T-cell (primary cell): ENCODE measurements around the gene PPP2R5C. TPM values are rescaled to one million over a fixed set of nuclear protein-coding genes. Genes with fewer than 3 reads are reported as not detected.

ENCODE experiments used
- ATAC-seq, 4 experiments: fragments of 200-7000 bp in 3 of 4; fragments of 150-1000 bp in 1 of 4; cut with Tn5 transposase; replicated peaks in 1 of 4; 1 replicate in 3 of 4; 2 replicates in 1 of 4; pipeline ENCODE4 v1.10.0; 2021; ENCODE audit warnings: moderate library complexity in 3 of 4, mild to moderate bottlenecking in 2 of 4, moderate number of reproducible peaks in 1 of 4
- CTCF ChIA-PET, 2 donors: fragments of 300-600 bp; sonication (Branson Sonifier 250); formaldehyde crosslinking; loops; one replicate each; lab custom pipeline; 2022; ENCODE audit warnings: antibody characterized with exemption in 2 of 2; lab: Charles Lee
- POLR2A ChIA-PET, 2 donors: fragments of 300-600 bp; sonication (Branson Sonifier 250); formaldehyde crosslinking; loops; one replicate each; lab custom pipeline; 2022; ENCODE audit warnings: antibody characterized with exemption in 2 of 2; lab: Charles Lee
- DNase-seq, 35 experiments: peaks; one replicate each; pipeline versions ENCODE4 v3.0.0 to v3.0.0-alpha.2; 2013 to 2023
- H3K27ac ChIP-seq: one replicate; pipeline ENCODE4 v1.5.1; 2013; ENCODE audit warnings: low read length
- H3K27me3 ChIP-seq, 2 experiments: replicated peaks in 1 of 2; 1 replicate in 1 of 2; 2 replicates in 1 of 2; pipeline versions ENCODE4 v1.6.1 to v1.7.0; 2013; ENCODE audit warnings: low read length in 1 of 2, mixed read lengths in 1 of 2; ENCODE audit not compliant: control insufficient read depth in 2 of 2, insufficient read depth in 2 of 2; ENCODE audit errors: extremely low read depth in 1 of 2
- H3K36me3 ChIP-seq, 2 donors: 1 replicate in 1 of 2; 2 replicates in 1 of 2; pipeline versions ENCODE4 v1.6.1 to v1.7.0; 2013; ENCODE audit warnings: low read length in 1 of 2; ENCODE audit not compliant: control insufficient read depth in 2 of 2, insufficient read depth in 1 of 2; ENCODE audit errors: extremely low read depth in 1 of 2
- H3K4me1 ChIP-seq, 2 experiments: 1 replicate in 1 of 2; 2 replicates in 1 of 2; pipeline versions ENCODE4 v1.6.1 to v1.7.0; 2013; ENCODE audit warnings: low read length in 2 of 2, mixed read lengths in 1 of 2; ENCODE audit not compliant: insufficient read depth in 2 of 2, control insufficient read depth in 1 of 2; ENCODE audit errors: extremely low read depth in 1 of 2
- H3K4me3 ChIP-seq, 2 donors: 1 replicate in 1 of 2; 2 replicates in 1 of 2; pipeline versions ENCODE4 v1.5.1 to v1.7.0; 2013; ENCODE audit warnings: mild to moderate bottlenecking in 2 of 2, low read length in 1 of 2, moderate library complexity in 1 of 2; ENCODE audit not compliant: control insufficient read depth in 1 of 2; ENCODE audit errors: extremely low read depth in 1 of 2
- H3K9me3 ChIP-seq: 2 replicates; pipeline ENCODE4 v1.7.0; 2013
- H3K27ac Mint-ChIP-seq, 2 donors: one replicate each; pipeline ENCODE4 v1.8.0; 2020 to 2021; ENCODE audit warnings: mild to moderate bottlenecking in 2 of 2, mixed read lengths in 2 of 2
- H3K27me3 Mint-ChIP-seq, 2 donors: one replicate each; pipeline ENCODE4 v1.8.0; 2021 to 2022; ENCODE audit warnings: mixed read lengths in 2 of 2
- H3K36me3 Mint-ChIP-seq: one replicate; pipeline ENCODE4 v1.8.0; 2021; ENCODE audit warnings: mixed read lengths
- H3K4me1 Mint-ChIP-seq, 3 donors: one replicate each; pipeline ENCODE4 v1.8.0; 2020 to 2022; ENCODE audit warnings: mixed read lengths in 3 of 3, mild to moderate bottlenecking in 1 of 3
- H3K4me3 Mint-ChIP-seq, 3 donors: one replicate each; pipeline ENCODE4 v1.8.0; 2020 to 2022; ENCODE audit warnings: mild to moderate bottlenecking in 3 of 3, mixed read lengths in 3 of 3, moderate library complexity in 3 of 3
- H3K9me3 Mint-ChIP-seq, 3 donors: one replicate each; pipeline ENCODE4 v1.8.0; 2020 to 2022; ENCODE audit warnings: mixed read lengths in 3 of 3
- whole genome bisulfite sequencing: methylation state at CpG from one replicate; pipeline ENCODE4 v1.1.5; 2013; ENCODE audit warnings: missing lambda C conversion rate; ENCODE audit not compliant: insufficient coverage; 5-methylcytosine and 5-hydroxymethylcytosine counted together
- total RNA-seq, 35 experiments: library from RNA in 6 of 35; stranded (reverse) in 6 of 35; fragments of 120-200 nt in 1 of 35; gene quantifications; one replicate each; pipeline versions ENCODE4 v1.2.1 to v1.2.4 and lab custom pipeline; 2013 to 2026

Gene PPP2R5C
- total RNA-seq, 5 donors from 2014 or later (not counting 1 experiment from before 2014, with no cell fraction given): 435 to 627 (median 489) TPM

- H3K4me1 ChIP-seq: peaks cover 0 to 16% of the 10 kb centered on the region in 2 experiments
- POLR2A ChIA-PET: no interaction called here
- Mint-ChIP-seq H3K4me3 (peak overlapping the region; percentile 65 to 76 (median 70)), H3K27me3 (peaks cover 0 to 6% of the 10 kb centered on the region in 2 donors), H3K9me3 (no peaks in the 10 kb centered on the region), H3K36me3 (peaks cover 19% of the 10 kb centered on the region), H3K4me1 (peaks cover 39 to 48% (median 41%) of the 10 kb centered on the region in 3 donors), H3K27ac (no peak overlapping the region)
- H3K27ac ChIP-seq: no peak overlapping the region
- peak overlapping the region in 1 of 2 donors; percentile 64 for H3K4me3 ChIP-seq
- DNase-seq: no peak
- ATAC-seq: no peak
- no peaks in the 10 kb centered on the region for H3K9me3 ChIP-seq
- no peaks in the 10 kb centered on the region for H3K36me3 ChIP-seq
- CTCF ChIA-PET: interaction anchor here in 1 of 2 donors (1.0 kb wide), 1 partner anchor 12 kb away, joined by 3 read pairs; no protein-coding TSS in a partner anchor
- H3K27me3 ChIP-seq: peaks cover 3 to 5% of the 10 kb centered on the region in 2 experiments
- 93% methylated on average over 4 of the region's 11 CpGs for WGBS
Observed at GRCh38 chr14:101780390-101780789, 18.9 kb downstream of the PPP2R5C start.

- H3K4me1 Mint-ChIP-seq: peaks cover 37 to 50% (median 42%) of the 10 kb centered on the region in 3 donors
- H3K4me1 ChIP-seq: peaks cover 0 to 16% of the 10 kb centered on the region in 2 experiments
- peaks cover 3 to 5% of the 10 kb centered on the region in 2 experiments for H3K27me3 ChIP-seq
- ChIA-PET POLR2A (no interaction called here), CTCF (interaction anchor here in 1 of 2 donors (1.0 kb wide), 1 partner anchor 13 kb away, joined by 3 read pairs; no protein-coding TSS in a partner anchor)
- no peak overlapping the region for H3K27ac ChIP-seq
- H3K9me3 Mint-ChIP-seq: no peaks in the 10 kb centered on the region
- peaks cover 21% of the 10 kb centered on the region for H3K36me3 Mint-ChIP-seq
- peak overlapping the region; percentile 65 to 76 (median 70) for H3K4me3 Mint-ChIP-seq
- H3K9me3 ChIP-seq: no peaks in the 10 kb centered on the region
- H3K4me3 ChIP-seq: peak overlapping the region; percentile 61 to 64
- ATAC-seq (peak; percentile 22 to 50 (median 44)), DNase-seq (peak in 2 of 35 experiments; percentile 9 to 16)
- 57% methylated on average over 4 of the region's 15 CpGs for WGBS
- no peak overlapping the region for H3K27ac Mint-ChIP-seq
- H3K27me3 Mint-ChIP-seq: peaks cover 0 to 6% of the 10 kb centered on the region in 2 donors
- H3K36me3 ChIP-seq: no peaks in the 10 kb centered on the region
Observed at GRCh38 chr14:101780887-101781239, 19.4 kb downstream of the PPP2R5C start.

GRCh38 chr14:101781240-101782061 lies 19.9 kb downstream of the PPP2R5C start:
- WGBS: under 1% methylated on average over 64 of the region's 67 CpGs
- Mint-ChIP-seq H3K36me3 (peaks cover 23% of the 10 kb centered on the region), H3K4me1 (peaks cover 33 to 44% (median 39%) of the 10 kb centered on the region in 3 donors), H3K27me3 (peaks cover 0 to 6% of the 10 kb centered on the region in 2 donors), H3K4me3 (peak overlapping the region; percentile 65 to 76 (median 70)), H3K9me3 (no peaks in the 10 kb centered on the region), H3K27ac (no peak overlapping the region)
- DNase-seq: peak in 20 of 35 experiments; percentile 9 to 48 (median 20)
- peaks cover 0 to 16% of the 10 kb centered on the region in 2 experiments for H3K4me1 ChIP-seq
- H3K27ac ChIP-seq: no peak overlapping the region
- ChIA-PET CTCF (interaction anchor here (0.6 to 1.0 kb wide), 2 partner anchors 10 to 13 kb away, joined by 3 read pairs; no protein-coding TSS in a partner anchor), POLR2A (no interaction called here)
- H3K36me3 ChIP-seq: no peaks in the 10 kb centered on the region
- H3K9me3 ChIP-seq: no peaks in the 10 kb centered on the region
- H3K4me3 ChIP-seq: peak overlapping the region; percentile 61 to 64
- H3K27me3 ChIP-seq: peaks cover 3 to 5% of the 10 kb centered on the region in 2 experiments
- ATAC-seq: peak; percentile 69 to 74 (median 72)

- peaks cover 0 to 6% of the 10 kb centered on the region in 2 donors for H3K27me3 Mint-ChIP-seq
Observed at GRCh38 chr14:101783260-101784016, 21.9 kb downstream of the PPP2R5C start.

GRCh38 chr14:101784631-101785030 lies 23.1 kb downstream of the PPP2R5C start:
- ATAC-seq (no peak), DNase-seq (no peak)
- H3K4me1 ChIP-seq: peaks cover 0 to 16% of the 10 kb centered on the region in 2 experiments
- Mint-ChIP-seq H3K9me3 (no peaks in the 10 kb centered on the region), H3K27ac (peak overlapping the region in 1 of 2 donors; percentile 62), H3K27me3 (no peaks in the 10 kb centered on the region), H3K4me1 (peaks cover 15 to 26% (median 20%) of the 10 kb centered on the region in 3 donors), H3K4me3 (no peak overlapping the region), H3K36me3 (peaks cover 18% of the 10 kb centered on the region)
- no peaks in the 10 kb centered on the region for H3K9me3 ChIP-seq
- peaks cover 0 to 7% of the 10 kb centered on the region in 2 donors for H3K36me3 ChIP-seq
- ChIA-PET POLR2A (interaction anchor here in 1 of 2 donors (0.6 kb wide), 1 partner anchor 353 kb away, joined by 5 read pairs; no protein-coding TSS in a partner anchor), CTCF (interaction anchor here in 1 of 2 donors (0.6 kb wide), 1 partner anchor 62 kb away, joined by 3 read pairs; no protein-coding TSS in a partner anchor)
- H3K27me3 ChIP-seq: peaks cover 3 to 5% of the 10 kb centered on the region in 2 experiments
- H3K27ac ChIP-seq: no peak overlapping the region
- H3K4me3 ChIP-seq: no peak overlapping the region
- 93% methylated on average over 5 of the region's 6 CpGs for WGBS

More at GRCh38 chr14:101783260-101784016, 21.9 kb downstream of the PPP2R5C start:
- no peak for ATAC-seq
- Histone ChIP-seq H3K27me3 (peaks cover 3 to 5% of the 10 kb centered on the region in 2 experiments), H3K4me1 (peaks cover 0 to 16% of the 10 kb centered on the region in 2 experiments), H3K36me3 (peaks cover 0 to 4% of the 10 kb centered on the region in 2 donors), H3K4me3 (no peak overlapping the region), H3K27ac (no peak overlapping the region), H3K9me3 (no peaks in the 10 kb centered on the region)
- CTCF ChIA-PET: interaction anchor here in 1 of 2 donors (0.6 to 1.2 kb wide), 2 partner anchors 9 to 25 kb away, joined by 4 to 5 read pairs; no protein-coding TSS in a partner anchor
- no peak for DNase-seq
- Mint-ChIP-seq H3K36me3 (peaks cover 17% of the 10 kb centered on the region), H3K9me3 (no peaks in the 10 kb centered on the region), H3K4me3 (peak overlapping the region; percentile 31 to 34 (median 34)), H3K27ac (peak overlapping the region in 1 of 2 donors; percentile 62), H3K4me1 (peaks cover 25 to 36% (median 32%) of the 10 kb centered on the region in 3 donors)
- POLR2A ChIA-PET: interaction anchor here (0.6 kb wide), 2 partner anchors 19 to 48 kb away, joined by 3 to 13 read pairs; no protein-coding TSS in a partner anchor
- 97% methylated on average over 11 of the region's 12 CpGs for WGBS
